Activated T-cell treated with anti-CD3 and anti-CD28 coated beads, Interleukin-2, amount 50 U/mL, for 4 hours (primary cell): ENCODE data around the gene KIF25. TPM values are rescaled to one million over a fixed set of nuclear protein-coding genes. Genes with fewer than 3 reads are reported as not detected.

Source experiments
- ATAC-seq, 2 donors: fragments of 200-7000 bp; cut with Tn5 transposase; one replicate each; pipeline ENCODE4 v1.10.0; 2021
- DNase-seq: peaks from one replicate; pipeline ENCODE4 v3.0.0-alpha.2; 2020
- H3K27me3 Mint-ChIP-seq: one replicate; pipeline ENCODE4 v1.8.0; 2021; ENCODE audit warnings: low read depth, mixed read lengths
- H3K36me3 Mint-ChIP-seq: one replicate; pipeline ENCODE4 v1.8.0; 2022; ENCODE audit warnings: mixed read lengths; ENCODE audit not compliant: insufficient read depth
- H3K4me1 Mint-ChIP-seq: one replicate; pipeline ENCODE4 v1.8.0; 2021; ENCODE audit warnings: low read depth, mixed read lengths
- H3K4me3 Mint-ChIP-seq: one replicate; pipeline ENCODE4 v1.8.0; 2021; ENCODE audit warnings: mild to moderate bottlenecking, moderate library complexity, mixed read lengths
- H3K9me3 Mint-ChIP-seq: one replicate; pipeline ENCODE4 v1.8.0; 2021; ENCODE audit warnings: mixed read lengths
- total RNA-seq, 3 donors: library from RNA; stranded (reverse); gene quantifications; one replicate each; pipeline ENCODE4 v1.2.1, GENCODE V29; 2021

Gene KIF25
- total RNA-seq, 3 donors from 2014 or later = not detected

DNA sequence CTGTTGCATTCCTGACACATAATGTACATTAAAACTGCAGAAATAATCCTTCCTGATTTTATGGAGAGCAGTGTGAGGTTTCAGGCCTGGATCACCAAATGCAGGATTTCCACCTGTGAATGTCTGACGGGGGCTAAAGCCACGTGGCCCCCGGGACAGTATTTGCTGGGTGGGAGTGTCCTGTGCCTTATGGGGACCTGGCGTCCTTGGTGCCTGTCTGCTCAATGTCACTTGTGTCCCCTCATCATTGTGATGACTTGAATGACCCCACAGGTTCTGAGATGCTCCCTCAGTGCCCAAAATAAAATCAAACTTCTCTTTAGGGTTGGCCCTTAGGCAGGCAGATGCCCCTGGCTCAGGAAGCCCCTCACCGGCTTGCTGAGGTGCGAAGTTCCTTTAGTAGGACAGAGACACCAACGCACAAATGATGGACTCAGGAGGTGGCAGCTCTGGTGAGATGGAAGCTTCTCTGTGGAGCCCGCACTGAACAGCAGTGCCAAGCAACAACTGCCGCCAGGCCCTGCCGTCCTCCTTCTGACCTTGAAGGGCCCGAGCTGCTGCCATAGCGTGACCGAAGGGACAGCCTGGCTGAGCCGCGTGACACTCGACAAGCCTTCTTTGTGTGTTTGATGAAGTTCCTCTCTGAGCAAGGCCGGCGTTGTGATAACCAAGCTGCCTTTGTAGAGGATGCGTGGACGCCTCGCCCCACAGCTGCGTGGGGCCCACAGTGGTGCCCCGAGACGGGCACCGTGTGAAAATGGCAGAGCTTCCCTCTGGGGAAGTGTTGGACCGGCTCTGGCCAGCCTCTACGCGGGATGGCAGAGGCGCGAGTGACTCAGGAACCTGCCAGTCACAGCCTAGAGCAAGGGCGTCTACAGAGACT is 50.6 kb downstream of the KIF25 start:
- no peak for ATAC-seq

DNA sequence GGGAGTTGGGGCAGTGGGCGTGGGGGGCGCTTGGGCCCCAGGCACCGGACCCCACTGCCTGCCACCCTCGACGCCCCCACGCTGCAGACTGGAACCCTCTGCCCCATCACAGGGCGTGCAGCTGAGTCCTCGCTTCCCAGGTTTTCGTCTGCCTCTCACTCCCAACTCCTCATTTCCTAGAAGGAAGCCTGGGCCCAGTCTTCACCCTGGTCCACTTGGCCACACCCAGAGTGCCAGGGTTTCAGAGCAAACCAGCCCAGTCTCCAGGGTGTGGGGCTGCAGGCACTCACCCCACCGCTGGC is 51.2 kb downstream of the KIF25 start:
- DNase-seq (no peak), ATAC-seq (no peak)
- no peaks in the 10 kb centered on the region for H3K9me3 Mint-ChIP-seq
- H3K4me1 Mint-ChIP-seq = no peaks in the 10 kb centered on the region
- no peaks in the 10 kb centered on the region for H3K36me3 Mint-ChIP-seq
- H3K27me3 Mint-ChIP-seq = no peaks in the 10 kb centered on the region
- no peak overlapping the region for H3K4me3 Mint-ChIP-seq

More for the DNA sequence above, 50.6 kb downstream of the KIF25 start:
- Mint-ChIP-seq H3K4me1 (no peaks in the 10 kb centered on the region), H3K4me3 (no peak overlapping the region), H3K27me3 (no peaks in the 10 kb centered on the region), H3K36me3 (no peaks in the 10 kb centered on the region), H3K9me3 (no peaks in the 10 kb centered on the region)
- DNase-seq = no peak

DNA sequence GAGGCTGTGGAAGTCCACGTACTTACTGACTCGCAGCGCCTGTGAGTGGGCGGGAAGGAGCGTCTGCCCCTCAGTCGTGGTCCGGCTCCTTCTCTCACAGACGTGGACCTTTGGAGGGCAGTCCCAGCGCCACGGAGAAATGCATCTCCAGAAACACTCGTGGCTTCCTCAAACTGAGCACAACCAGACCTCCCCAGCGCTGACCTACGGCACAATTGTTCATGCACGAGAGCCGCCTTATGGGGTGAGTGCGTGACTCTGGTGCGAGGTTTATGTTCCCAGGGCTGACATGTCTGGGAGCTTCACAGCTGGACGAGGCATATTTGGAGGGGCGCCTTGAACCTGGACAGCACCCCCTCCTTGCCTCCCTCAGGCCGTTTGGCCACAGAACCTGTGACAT is 51.8 kb downstream of the KIF25 start:
- Mint-ChIP-seq H3K9me3 (no peaks in the 10 kb centered on the region), H3K4me3 (no peak overlapping the region), H3K36me3 (no peaks in the 10 kb centered on the region), H3K4me1 (no peaks in the 10 kb centered on the region), H3K27me3 (no peaks in the 10 kb centered on the region)
- no peak for ATAC-seq
- no peak for DNase-seq

DNA sequence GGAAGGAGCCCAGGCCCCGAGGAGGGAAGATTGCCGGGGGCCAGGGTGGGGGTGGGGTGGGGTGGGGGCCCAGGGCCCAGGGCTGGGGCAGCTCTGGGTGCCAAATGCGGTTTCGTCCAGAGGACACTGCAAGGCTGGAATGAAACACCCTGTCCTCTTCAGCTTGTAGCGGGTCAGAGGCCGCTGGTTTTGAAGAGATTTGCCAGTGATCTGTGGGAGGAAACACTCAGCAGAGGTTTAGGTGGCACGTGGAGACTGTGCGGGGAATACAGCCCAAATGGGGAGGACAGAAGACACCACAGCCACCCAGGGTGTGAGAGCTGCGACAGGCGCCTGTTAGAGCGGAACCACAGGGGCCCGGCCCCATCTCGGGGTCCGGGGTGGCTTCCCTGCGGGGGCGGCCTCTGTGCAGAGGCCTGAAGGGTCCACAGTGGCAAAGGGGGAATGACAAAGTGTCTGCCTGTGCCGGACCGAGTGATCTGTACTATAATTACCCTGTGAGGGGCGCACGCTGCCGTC is 52.3 kb downstream of the KIF25 start:
- no peak for ATAC-seq
- Mint-ChIP-seq H3K9me3 (no peaks in the 10 kb centered on the region), H3K4me3 (no peak overlapping the region), H3K36me3 (no peaks in the 10 kb centered on the region), H3K4me1 (no peaks in the 10 kb centered on the region), H3K27me3 (no peaks in the 10 kb centered on the region)
- DNase-seq = no peak

DNA sequence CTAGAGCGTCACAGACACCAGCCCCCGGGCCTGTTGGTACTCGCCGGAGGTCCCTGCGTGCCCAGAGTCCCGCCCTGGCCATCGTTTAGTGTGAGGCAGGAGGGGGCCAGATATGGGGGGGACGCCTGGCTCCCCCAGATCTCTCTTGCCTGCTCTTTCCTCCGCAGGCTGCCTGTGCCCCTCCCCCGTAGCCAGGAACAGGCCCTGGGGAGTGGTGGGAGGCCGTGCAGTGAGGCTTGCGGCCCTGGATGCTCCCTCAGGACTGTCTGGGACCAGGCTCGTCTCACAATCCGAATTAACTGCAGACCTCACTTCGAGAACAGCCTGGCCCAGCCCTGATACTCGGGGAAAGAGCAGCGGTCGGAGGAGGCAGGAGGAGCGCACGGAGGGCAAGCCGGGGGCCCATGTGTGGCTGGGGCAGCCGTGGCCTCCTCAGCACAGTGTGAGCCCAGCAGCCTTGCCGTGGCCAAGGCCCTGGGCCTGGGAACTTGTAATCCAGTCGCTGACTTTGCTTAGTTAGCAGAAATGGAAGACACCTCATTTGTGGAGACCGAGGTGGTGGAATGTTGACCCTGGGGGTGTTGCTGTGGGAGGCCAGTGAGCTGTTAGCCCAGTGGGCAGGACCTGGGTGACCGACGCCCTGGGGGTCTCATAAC is 52.9 kb downstream of the KIF25 start:
- Mint-ChIP-seq H3K4me3 (no peak overlapping the region), H3K27me3 (no peaks in the 10 kb centered on the region), H3K4me1 (no peaks in the 10 kb centered on the region), H3K9me3 (no peaks in the 10 kb centered on the region), H3K36me3 (no peaks in the 10 kb centered on the region)
- no peak for DNase-seq
- no peak for ATAC-seq

DNA sequence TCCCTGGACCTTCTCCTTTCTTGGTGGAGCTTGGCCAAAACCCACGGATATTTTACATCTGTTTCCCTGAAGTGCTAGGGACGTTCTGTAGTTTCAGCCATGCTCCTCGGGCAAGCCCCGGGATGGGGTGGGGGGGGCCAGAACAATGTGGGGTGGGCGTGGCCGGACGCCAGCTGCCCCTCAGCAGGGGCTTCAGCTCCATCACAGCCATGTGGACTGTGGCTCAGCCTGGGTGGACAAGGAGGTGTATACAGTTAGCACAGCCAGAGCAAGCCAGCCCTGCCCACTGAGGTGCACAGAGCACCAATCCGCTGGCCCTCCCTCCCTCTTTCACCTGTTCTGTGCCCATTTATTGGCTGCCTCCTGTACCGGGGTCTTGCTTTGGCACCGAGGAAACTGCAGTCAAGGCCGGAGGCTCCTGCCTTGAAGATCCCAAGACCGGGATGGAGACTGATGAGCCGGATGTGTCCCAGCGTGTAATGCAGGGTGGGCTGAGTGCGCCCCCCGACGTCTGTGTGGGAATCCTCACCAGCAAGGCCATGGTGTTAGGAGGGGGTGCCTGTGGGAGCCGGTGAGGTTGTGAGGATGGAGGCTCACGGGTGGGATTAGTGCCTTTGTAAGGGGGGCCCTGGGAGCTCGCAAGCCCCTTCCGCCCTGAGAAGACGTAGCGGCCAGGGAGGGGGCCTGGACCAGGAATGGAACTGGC is 53.6 kb downstream of the KIF25 start:
- Mint-ChIP-seq H3K4me1 (no peaks in the 10 kb centered on the region), H3K9me3 (no peaks in the 10 kb centered on the region), H3K36me3 (no peaks in the 10 kb centered on the region), H3K4me3 (no peak overlapping the region), H3K27me3 (no peaks in the 10 kb centered on the region)
- DNase-seq (no peak), ATAC-seq (no peak)

DNA sequence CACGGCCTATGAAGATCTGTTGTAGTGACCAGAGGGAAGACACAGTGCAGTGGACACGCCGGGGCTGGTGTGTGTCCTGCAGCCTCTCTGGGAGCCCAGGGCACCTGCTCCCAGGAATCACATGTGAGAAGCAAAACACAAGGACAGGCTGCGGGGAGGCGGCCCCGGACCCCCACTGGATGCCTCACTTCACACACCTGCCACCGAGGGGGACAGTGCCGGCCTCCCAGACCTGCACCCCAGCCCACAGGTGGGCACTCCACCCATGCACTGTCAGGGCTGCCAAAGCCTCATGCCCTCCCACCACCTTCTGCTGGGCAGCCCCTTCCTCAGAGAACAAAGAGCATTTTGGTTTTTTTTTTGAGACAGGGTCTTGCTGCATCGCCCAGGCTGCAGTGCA is 54.2 kb downstream of the KIF25 start:
- no peaks in the 10 kb centered on the region for H3K9me3 Mint-ChIP-seq
- H3K4me3 Mint-ChIP-seq = no peak overlapping the region
- H3K36me3 Mint-ChIP-seq = no peaks in the 10 kb centered on the region
- ATAC-seq (no peak), DNase-seq (no peak)
- H3K4me1 Mint-ChIP-seq = no peaks in the 10 kb centered on the region
- H3K27me3 Mint-ChIP-seq = no peaks in the 10 kb centered on the region

DNA sequence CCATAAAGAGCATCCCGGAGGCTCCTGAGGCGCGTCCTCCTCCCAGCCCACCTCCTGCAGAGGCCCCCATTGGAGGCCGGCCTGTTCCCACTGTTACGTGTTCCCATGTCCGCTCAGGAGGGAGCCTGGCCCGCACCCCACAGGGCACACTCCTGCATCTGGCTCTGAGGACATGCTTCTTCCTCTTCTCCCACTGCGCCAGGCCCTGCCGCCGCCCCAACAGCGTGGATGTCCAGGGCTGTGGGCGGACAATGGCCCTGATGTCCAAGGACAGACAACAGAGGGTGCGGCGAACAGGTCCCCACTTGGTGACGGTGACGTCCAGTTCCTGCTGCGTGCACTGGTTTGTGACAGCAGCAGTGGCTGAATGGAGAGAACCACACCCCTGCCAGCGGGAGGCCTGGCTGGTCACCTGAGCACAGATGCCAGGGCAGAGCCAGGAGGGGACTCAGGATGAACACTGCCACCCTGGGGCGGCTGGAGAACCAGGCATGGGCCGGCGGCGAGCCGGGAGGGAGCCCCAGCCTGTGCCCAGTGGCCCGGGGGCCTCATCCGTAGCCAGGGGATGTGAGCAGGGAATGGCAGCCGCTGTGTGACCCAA is 54.9 kb downstream of the KIF25 start:
- no peaks in the 10 kb centered on the region for H3K9me3 Mint-ChIP-seq
- no peaks in the 10 kb centered on the region for H3K27me3 Mint-ChIP-seq
- H3K4me3 Mint-ChIP-seq = no peak overlapping the region
- ATAC-seq (no peak), DNase-seq (no peak)
- H3K4me1 Mint-ChIP-seq = no peaks in the 10 kb centered on the region
- no peaks in the 10 kb centered on the region for H3K36me3 Mint-ChIP-seq

DNA sequence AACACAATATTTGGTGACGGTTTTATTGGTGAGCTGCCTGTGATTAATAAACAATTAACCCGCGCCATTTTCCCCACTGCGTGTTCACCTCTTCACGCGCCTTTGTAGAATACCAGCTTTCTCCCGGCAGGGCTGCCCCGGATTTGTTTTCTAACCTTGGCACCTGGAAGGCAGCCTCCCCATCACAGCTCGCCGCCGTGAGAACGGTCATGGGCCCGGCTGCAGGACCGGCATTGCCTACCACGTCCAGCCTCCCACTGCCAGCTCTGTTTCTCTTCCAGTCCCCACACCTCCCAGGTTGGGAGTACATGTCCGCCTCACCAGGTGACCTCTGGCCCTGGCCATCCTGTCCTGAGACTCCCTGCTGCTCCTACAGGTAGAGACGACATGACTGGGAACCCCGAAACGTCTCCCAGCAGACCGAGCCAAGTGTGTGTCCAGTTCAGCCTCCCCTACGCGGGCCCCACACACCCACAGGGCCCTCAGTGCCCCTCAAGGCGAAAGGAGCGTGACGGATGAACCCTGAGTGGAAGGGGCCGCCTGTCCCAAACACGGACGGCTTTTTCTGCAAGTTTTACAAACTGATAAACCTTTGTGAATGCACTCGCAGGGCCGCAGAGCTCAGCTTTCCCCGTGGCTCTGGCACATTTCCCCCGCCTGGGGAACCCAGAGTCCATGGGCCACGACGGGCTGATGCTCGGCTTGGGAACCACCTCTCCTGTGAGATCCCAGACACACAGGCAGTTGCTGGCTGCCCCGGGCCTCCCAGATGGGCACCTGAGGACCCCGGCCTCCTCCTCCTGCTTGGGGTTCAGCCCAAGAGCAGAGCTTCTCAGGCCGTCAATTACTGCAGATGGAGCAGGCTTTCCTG is 55.9 kb downstream of the KIF25 start:
- Mint-ChIP-seq H3K4me3 (no peak overlapping the region), H3K27me3 (no peaks in the 10 kb centered on the region), H3K36me3 (no peaks in the 10 kb centered on the region), H3K4me1 (no peaks in the 10 kb centered on the region), H3K9me3 (no peaks in the 10 kb centered on the region)
- DNase-seq = no peak
- ATAC-seq = no peak

DNA sequence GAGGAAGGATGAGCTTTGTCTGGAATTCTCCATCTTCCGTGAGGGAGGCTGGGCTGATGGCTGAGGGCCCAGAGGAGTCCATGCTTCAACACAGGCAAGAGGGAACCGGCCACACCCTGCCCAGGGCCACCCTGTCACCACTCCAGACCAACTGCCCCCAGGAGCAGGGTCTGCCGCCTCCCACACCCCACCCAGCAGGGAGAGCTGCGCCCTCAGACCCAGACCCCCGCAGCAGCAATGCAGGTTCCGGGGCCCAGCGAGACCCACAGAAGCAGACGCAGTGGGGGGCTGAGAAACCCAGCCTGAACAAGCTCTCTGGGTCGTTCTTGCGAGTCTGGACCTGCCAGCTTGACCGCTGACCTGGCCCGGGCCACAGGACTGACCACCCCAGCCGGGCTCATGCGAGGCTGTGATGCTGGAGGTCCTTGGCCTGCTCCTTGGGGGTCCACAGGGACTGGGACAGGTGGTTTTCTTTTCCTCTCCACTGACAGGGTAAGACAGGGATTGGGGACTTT is 56.5 kb downstream of the KIF25 start:
- DNase-seq (no peak), ATAC-seq (no peak)
- H3K9me3 Mint-ChIP-seq = no peaks in the 10 kb centered on the region
- no peaks in the 10 kb centered on the region for H3K27me3 Mint-ChIP-seq
- no peak overlapping the region for H3K4me3 Mint-ChIP-seq
- H3K4me1 Mint-ChIP-seq = no peaks in the 10 kb centered on the region
- no peaks in the 10 kb centered on the region for H3K36me3 Mint-ChIP-seq

DNA sequence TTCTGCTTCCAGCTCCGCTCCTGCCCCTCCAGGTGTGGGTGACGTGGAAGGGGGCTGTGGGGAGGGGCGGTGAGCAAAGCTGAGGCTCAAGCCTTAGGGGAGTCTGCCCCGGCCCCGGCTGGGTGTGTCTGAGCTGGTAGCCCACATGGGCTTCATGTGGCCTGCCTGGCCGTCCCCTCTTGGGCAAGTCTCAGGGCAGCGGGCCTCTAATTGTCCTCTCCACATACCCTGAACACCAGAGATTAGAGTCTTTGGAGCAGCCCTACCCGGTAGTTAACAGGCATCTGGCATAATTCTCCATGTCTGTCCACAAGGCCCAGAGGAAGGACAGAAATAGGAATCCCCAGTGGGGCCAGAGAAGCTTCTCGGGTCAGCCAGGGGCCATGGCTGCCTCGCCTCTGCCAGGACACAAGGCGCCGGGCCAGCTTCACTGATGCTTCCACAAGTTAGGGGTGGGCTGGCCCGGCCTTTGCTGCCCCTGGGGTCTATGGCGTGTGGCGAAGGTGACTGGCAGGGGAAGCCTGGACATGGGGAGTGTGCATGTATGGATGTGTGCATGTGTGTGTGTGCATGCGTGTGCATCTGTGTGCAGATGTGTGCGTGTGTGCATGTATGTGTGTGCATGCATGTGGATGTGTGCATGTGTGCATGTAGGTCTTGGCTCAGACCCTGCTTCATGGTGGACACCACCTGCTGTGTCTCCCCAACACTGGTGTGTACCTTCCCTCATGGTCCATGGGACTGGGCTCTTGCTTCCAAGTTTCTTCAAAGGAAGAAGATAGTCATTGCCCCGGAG is 57.5 kb downstream of the KIF25 start:
- H3K4me1 Mint-ChIP-seq = no peaks in the 10 kb centered on the region
- H3K36me3 Mint-ChIP-seq = no peaks in the 10 kb centered on the region

DNA sequence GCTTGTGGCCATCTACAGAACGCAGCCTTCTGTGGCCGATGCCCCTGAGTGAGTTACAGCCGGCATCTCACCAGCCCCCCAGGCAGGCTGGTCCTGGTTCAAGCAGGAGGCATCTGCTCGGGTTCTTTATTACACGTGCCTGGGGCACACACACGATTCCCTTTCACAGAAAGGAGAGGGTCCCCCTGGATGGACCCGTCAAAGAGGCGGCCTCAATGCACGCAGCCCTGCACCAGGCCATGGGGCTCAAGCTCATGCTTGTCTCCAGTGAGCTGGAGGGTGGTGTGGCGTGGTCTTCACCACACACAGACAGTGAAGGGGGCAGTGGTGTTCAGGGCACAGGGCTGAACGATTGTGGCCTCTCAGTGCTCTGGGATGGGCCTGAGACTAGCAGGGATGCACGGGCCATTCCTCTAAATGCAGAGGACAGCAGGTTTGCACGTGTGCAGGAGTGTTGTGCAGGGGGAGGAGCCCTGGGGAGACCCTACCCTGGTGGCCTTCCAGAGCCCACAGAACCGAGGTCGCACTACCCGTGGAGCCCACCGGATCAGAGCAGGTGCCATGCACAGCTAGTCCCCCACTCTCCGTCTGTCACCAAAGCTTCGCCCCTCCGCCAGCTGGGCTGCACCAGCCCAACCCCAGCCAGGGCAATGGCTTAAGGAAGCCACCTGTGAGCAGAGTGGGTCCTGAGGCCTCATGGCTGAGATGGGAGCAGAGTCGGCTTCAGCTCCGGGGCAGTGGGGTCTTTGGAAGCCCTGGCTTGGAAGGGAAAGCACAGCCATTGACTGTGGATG is 58.4 kb downstream of the KIF25 start:
- Mint-ChIP-seq H3K9me3 (no peaks in the 10 kb centered on the region), H3K4me3 (no peak overlapping the region), H3K36me3 (no peaks in the 10 kb centered on the region), H3K4me1 (no peaks in the 10 kb centered on the region), H3K27me3 (no peaks in the 10 kb centered on the region)
- no peak for DNase-seq
- ATAC-seq = no peak

More for the DNA sequence above, 57.5 kb downstream of the KIF25 start:
- Mint-ChIP-seq H3K27me3 (no peaks in the 10 kb centered on the region), H3K4me3 (no peak overlapping the region), H3K9me3 (no peaks in the 10 kb centered on the region)
- DNase-seq (no peak), ATAC-seq (no peak)
